C4-2B (cell line): ENCODE measurements around the gene CCDC194.

Experiments used
- ZFX ChIP-seq: fragments of 450-650 bp; IDR thresholded peaks from 2 replicates; pipeline ENCODE4 v1.6.1; 2017
- TF ChIP-seq, protein P1 (sequence below): fragments of 450-650 bp; conservative IDR thresholded peaks from 2 replicates; pipeline ENCODE4 v1.5.1; 2017; ENCODE audit warnings: mild to moderate bottlenecking

DNA sequence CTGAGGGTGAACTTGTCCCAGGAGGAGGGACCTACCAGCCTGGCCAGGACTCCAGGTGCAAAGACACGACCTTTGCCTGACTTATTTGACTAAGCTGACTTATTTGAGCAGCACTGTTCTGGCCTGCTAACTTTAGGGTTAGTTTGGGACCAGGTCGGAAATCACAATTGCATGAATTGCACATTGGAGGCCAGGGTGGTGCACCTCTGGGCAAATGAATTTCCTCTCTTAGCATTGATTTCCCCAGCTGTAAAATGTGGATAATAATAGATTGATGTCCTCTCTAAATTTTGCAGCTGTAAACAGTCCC is 12.8 kb upstream of the CCDC194 start:
- TF ChIP-seq, protein P1, sequence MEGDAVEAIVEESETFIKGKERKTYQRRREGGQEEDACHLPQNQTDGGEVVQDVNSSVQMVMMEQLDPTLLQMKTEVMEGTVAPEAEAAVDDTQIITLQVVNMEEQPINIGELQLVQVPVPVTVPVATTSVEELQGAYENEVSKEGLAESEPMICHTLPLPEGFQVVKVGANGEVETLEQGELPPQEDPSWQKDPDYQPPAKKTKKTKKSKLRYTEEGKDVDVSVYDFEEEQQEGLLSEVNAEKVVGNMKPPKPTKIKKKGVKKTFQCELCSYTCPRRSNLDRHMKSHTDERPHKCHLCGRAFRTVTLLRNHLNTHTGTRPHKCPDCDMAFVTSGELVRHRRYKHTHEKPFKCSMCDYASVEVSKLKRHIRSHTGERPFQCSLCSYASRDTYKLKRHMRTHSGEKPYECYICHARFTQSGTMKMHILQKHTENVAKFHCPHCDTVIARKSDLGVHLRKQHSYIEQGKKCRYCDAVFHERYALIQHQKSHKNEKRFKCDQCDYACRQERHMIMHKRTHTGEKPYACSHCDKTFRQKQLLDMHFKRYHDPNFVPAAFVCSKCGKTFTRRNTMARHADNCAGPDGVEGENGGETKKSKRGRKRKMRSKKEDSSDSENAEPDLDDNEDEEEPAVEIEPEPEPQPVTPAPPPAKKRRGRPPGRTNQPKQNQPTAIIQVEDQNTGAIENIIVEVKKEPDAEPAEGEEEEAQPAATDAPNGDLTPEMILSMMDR = no peak
- TF ChIP-seq ZFX = no peak
